NCI-H1105 treated with DMSO at 0.1 percent for 48 hours (cell line): ENCODE measurements around the gene SBF2.
"Not testable (repeated sequence)": the region's sequence is repeated elsewhere in the genome, so short reads cannot be mapped to it uniquely, and the experiment has no call there.

Experiments
- DNase-seq: peaks from one replicate; lab custom pipeline; 2025; lab: John Stamatoyannopoulos, UW

The SBF2 gene

GRCh38 chr11:10197091-10197490 lies 96.9 kb downstream of the SBF2 start:
- DNase-seq: no peak

- no peak for DNase-seq
Measured at GRCh38 chr11:10192036-10192435, 102.0 kb downstream of the SBF2 start.

DNA sequence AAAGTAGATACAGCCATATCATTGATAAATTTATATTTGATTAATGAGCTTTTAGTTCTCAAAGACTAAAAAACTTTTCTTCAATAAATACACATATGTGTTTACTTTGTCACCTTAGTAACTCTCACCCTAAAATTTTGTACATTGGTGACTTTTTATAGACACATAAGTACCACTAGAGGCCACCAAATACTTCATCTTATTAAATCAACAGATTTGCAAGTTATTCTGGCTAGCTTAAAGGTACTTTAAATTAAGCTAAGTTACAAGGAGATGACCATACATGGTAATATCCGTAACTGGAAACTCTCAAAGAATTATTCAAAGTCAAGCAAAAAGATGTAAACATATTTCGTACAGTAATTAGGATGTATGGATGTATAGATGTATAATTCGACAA lies 112.2 kb downstream of the SBF2 start:
- no peak for DNase-seq

DNA sequence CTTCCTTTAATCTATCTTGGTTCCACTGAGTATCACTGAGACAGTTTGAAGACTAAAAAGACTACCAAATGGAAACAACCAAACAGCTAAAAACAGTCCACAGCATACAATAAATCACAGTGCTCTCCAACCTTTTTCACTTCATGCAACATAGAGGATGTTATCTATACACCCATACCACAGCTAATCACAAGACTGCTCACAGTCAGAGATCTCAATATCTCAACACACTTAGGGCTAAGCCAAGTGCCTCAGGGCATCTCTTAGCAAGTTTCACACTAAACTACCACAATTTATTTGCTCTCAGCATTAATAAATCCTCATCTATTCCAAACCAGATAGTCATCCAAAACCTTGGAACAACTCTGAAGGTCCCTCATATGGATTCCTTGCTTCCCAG lies 129.4 kb downstream of the SBF2 start:
- DNase-seq: no peak

DNA sequence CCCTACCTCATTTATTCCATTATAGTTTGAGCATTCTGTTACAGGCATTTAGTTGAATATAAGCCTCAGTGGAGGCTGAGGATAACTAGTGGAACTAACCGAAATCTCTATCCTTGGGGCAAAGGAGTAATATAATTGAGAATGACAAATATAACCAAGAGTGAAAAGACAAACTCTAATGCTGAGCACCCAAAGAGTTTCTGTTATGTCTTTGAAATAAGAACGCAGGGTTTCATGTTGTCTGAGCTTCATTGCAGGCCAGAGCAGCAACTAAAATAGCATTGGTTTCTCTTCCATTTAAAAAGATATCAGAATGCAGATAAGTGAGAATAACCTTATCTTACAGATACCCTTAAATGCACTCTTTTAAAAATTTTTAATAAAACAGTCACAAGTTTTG lies 131.8 kb downstream of the SBF2 start:
- DNase-seq: no peak

- DNase-seq: no peak
Measured at GRCh38 chr11:10160350-10160749, 133.7 kb downstream of the SBF2 start.

GRCh38 chr11:10158461-10158860 lies 135.6 kb downstream of the SBF2 start:
- DNase-seq: no peak

- DNase-seq: no peak
Measured at GRCh38 chr11:10155793-10156490, 138.1 kb downstream of the SBF2 start.

DNA sequence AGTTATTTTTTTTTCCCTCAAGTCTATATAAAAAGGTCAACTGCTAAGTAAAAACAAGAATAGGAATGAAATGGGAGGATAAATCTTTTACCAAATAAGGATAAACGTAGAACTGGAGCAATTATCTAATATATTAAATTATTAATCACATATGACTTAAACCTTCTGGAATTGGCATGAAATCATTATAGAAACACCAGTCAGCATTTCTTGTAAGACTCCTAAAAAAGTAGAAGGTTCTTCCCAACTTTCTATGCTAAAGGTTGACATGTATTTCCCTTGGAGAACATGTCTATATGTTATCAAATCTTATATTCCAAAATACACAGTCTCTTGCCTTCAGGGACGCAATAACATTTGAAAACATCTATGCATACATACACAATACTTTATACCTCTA lies 143.2 kb downstream of the SBF2 start:
- no peak for DNase-seq

DNA sequence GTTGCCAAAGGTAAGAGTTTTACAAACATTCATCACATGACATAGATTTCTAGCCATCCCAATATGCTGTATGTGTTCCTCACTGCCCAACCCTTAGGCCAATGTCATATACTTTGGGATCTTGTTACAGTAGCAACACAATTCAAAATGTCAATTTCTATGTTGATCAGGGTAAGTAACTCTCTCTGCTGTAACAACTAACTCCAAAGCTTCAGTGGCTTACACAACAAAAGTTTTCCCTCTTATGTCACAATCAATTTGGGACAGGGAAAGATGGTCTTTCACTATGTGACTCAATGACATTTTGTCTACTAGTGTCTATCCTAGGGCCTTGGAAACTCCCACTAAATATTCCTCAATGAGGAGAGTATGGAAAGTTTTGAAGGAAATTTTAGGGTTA lies 144.5 kb downstream of the SBF2 start:
- DNase-seq: no peak

DNA sequence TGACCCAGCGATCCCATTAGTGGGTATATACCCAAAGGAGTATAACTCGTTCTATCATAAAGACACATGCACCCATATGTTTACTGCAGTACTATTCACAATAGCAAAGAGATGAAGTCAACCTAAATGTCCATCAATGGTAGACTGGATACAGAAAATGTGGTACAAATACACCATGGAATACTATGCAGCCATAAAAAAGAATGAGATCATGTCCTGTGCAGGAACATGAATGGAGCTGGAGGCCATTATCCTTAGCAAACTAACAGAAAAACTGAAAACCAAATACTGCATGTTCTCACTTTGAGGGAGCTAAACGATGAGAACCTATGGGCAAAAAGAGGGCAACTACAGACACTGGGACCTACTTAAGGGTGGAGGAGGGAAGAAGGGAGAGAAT lies 146.8 kb downstream of the SBF2 start:
- no peak for DNase-seq

- no peak for DNase-seq
Measured at GRCh38 chr11:10144954-10145353, 149.1 kb downstream of the SBF2 start.

DNA sequence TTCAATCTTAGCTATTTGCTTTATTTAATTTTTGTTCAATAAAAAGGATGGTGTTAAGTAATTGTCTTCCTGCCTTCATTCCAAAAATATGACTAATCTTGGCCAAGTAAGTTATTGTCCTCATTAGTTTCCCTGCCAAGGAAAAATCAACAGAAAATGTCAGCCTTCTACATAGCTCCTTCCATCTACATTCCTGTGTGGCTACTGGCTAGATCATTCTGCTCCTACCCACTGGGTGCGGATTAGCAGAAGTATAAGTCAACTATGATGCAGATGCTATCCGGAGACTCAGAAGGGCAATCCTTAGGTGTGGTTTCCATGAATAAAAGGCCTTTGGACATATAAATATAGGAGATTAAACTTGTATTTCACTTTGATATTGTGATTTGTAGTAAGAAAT lies 154.4 kb downstream of the SBF2 start:
- DNase-seq: no peak

DNA sequence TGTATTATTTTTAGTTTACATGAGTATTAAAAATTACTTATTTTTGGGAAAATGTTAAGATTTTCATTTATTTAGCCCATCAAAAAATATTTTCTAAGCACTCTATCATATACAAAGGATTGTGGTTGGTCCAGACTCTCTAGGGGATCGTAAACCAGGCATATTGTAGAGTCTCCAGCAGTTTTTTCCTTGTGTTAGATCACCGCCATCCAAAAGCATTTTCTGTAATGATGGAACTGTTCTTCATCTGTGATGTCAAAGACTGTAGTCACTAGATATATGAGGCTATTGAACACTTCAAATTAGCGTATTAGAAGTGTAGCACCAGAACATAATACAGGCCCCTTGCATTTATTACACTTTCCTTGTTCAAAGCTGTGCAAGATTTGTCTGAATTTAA lies 154.9 kb downstream of the SBF2 start:
- DNase-seq: no peak

GRCh38 chr11:10134975-10135481 lies 159.0 kb downstream of the SBF2 start:
- no peak for DNase-seq

- not testable (repeated sequence) for DNase-seq
Measured at GRCh38 chr11:10134226-10134625, 159.8 kb downstream of the SBF2 start.

GRCh38 chr11:10133251-10133650 lies 160.8 kb downstream of the SBF2 start:
- not testable (repeated sequence) for DNase-seq

DNA sequence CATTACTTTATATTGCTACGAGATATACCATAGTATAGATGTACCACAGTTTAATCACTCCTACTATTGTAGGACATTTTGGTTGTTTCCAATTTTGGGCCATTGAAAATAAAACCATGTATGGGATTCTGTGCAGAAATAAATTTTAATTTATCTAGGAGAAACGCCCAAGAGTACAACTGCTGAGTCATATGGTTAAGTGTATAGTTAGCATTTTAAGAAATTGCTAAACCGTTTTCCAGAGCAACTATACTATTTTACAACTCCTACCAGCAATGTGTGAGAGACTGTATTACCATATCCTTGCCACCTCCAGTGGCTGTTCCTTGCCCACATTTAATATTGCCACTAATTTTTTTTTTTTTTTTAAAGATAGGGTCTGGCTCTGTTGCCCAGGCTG lies 163.1 kb downstream of the SBF2 start:
- DNase-seq: no peak

DNA sequence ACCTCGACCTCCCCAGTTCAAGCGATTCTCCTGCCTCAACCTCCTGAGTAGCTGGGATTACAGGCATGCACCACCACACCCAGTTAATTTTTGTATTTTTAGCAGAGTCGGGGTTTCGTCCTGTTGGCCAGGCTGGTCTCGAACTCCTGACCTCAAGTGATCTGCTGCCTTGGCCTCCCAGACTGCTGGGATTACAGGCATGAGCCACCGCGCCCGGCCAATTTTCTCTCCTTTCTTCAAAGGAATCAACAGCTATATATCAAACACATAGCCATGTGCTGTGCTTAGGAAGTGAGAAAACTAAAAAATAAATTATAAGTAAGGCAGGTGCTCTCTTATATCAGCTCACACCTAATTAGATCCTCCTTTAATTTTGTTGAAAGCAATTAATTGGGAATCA lies 164.8 kb downstream of the SBF2 start:
- not testable (repeated sequence) for DNase-seq

DNA sequence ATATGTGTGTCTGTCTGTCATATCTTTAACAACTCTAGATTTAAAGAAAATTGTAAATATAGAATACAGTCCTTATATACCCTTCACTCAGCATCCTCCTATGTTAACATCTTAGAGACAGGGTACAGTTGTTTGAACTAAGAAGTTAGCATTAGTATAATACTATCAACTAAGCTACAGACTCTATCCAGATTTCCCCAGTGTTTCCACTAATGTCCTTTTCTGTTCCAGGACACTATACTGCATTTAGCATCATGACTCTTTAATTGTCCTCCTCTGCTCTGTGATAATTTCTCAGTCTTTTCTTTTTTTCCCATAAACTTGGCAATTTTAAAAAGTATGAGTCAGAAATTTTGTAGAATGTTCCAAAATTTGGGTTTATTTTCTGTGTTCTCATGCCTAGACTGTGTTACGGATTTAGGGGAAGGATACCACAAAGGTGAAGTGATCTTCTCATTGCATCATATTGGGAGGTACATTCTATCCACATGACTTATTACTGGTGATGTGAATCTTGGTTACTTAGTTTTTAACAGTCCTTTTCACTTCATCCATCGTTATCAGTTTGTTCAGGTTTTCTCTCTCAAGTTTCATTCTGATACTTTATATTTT lies 168.4 kb downstream of the SBF2 start:
- DNase-seq: no peak

- no peak for DNase-seq
Measured at GRCh38 chr11:10122326-10123197, 171.5 kb downstream of the SBF2 start.

DNA sequence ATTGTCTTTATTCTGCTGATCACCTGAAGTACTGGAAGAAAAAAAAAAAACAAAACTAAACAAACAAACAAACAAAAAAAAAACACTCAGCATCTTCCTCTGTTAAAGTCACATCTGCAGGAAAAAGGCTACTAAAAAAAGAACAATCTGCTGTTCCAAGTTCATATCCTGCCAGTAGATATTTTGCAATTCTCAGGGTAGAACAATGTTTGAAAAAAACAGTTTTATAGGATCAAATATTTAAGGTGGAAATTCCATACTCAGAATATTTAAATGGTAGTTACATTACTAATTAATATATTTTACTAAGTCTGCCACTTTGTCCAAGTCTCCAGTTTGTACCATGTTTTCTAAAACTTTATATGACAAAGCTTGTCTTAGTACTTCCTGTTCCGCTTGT lies 175.2 kb downstream of the SBF2 start:
- no peak for DNase-seq
